Transverse colon (tissue), 4 donors: Measurements from ENCODE around the gene STARD10.

ENCODE experiments used
- CTCF ChIP-seq, 5 experiments: fragments of 200-600 bp in 3 of 5; fragments of 450-650 bp in 2 of 5; sonication (generic) in 3 of 5; IDR thresholded peaks; 1 replicate in 2 of 5; 2 replicates in 3 of 5; pipeline ENCODE4 v1.5.1; 2016 to 2017; ENCODE audit warnings: antibody characterized with exemption in 5 of 5, inconsistent platforms in 3 of 5, mild to moderate bottlenecking in 2 of 5, moderate library complexity in 1 of 5
- EP300 ChIP-seq: sonication (generic); formaldehyde crosslinking; IDR thresholded peaks from one replicate; pipeline ENCODE4 v1.6.1; 2017; ENCODE audit warnings: antibody characterized with exemption, low read depth
- POLR2A ChIP-seq: fragments of 450-650 bp; IDR thresholded peaks from one replicate; pipeline ENCODE4 v1.6.1; 2016; ENCODE audit warnings: antibody characterized with exemption, mild to moderate bottlenecking, moderate library complexity
- POLR2AphosphoS5 ChIP-seq, 3 donors: sonication (generic); formaldehyde crosslinking; IDR thresholded peaks; one replicate each; pipeline ENCODE4 v1.6.1; 2016; ENCODE audit warnings: antibody characterized with exemption in 3 of 3

- no peak for TF ChIP-seq EP300
- no peak for TF ChIP-seq POLR2A
- TF ChIP-seq CTCF (IDR thresholded peaks at IDR 0.05): no peak
- no peak for TF ChIP-seq POLR2AphosphoS5 (IDR thresholded peaks at IDR 0.05)
These were observed 13.9 kb upstream of the STARD10 start for GRCh38 chr11:72807792-72808191.
